Prostate gland (tissue), 2 donors: ENCODE measurements around the gene TRIM22.

Source experiments
- CTCF ChIP-seq, 4 experiments: fragments of 200-600 bp in 2 of 4; fragments of 450-650 bp in 2 of 4; sonication (generic) in 2 of 4; IDR thresholded peaks; 1 replicate in 3 of 4; 2 replicates in 1 of 4; pipeline ENCODE4 v1.5.1; 2016 to 2019; ENCODE audit warnings: antibody characterized with exemption in 4 of 4, mild to moderate bottlenecking in 2 of 4, moderate library complexity in 2 of 4
- POLR2A ChIP-seq: fragments of 450-650 bp; IDR thresholded peaks from one replicate; pipeline ENCODE4 v1.6.1; 2016; ENCODE audit warnings: antibody characterized with exemption, mild to moderate bottlenecking
- POLR2AphosphoS5 ChIP-seq: sonication (generic); formaldehyde crosslinking; IDR thresholded peaks from one replicate; pipeline ENCODE4 v1.6.1; 2017; ENCODE audit warnings: antibody characterized with exemption

- TF ChIP-seq POLR2A: no peak
- no peak for TF ChIP-seq CTCF (IDR thresholded peaks at IDR 0.05)
- no peak for TF ChIP-seq POLR2AphosphoS5
Measured at GRCh38 chr11:5655474-5655873, 34.1 kb upstream of the TRIM22 start.
